A549 (cell line): Measurements from ENCODE around the gene RBM39. TPM values are rescaled to one million over a fixed set of nuclear protein-coding genes. Genes with fewer than 3 reads are reported as not detected.

ENCODE experiments used
- ATAC-seq, 2 experiments: fragments of 200-7000 bp in 1 of 2; fragments of >200 bp in 1 of 2; cut with Nextera tagmentation in 1 of 2; cut with Tn5 transposase in 1 of 2; 3 replicates each; pipeline versions ENCODE4 v1.8.0 to v1.9.1; 2018 to 2020; ENCODE audit warnings: mild to moderate bottlenecking in 1 of 2, moderate library complexity in 1 of 2
- CTCF ChIA-PET: fragments of 300-600 bp; sonication (Branson Sonifier 250); formaldehyde crosslinking; extraction: SDS; loops from one replicate; lab custom pipeline; 2021; ENCODE audit warnings: antibody characterized with exemption, inconsistent platforms; lab: Yijun Ruan, JAX
- POLR2A ChIA-PET: fragments of 350-600 bp; formaldehyde crosslinking; extraction: SDS; loops from one replicate; lab custom pipeline; 2021; ENCODE audit warnings: antibody characterized with exemption, inconsistent platforms; lab: Yijun Ruan, JAX
- DNase-seq, 2 experiments: peaks; one replicate each; pipeline versions ENCODE4 v3.0.0 to v3.0.0-alpha.2; 2011 to 2016; ENCODE audit warnings: low read depth in 1 of 2, low spot score in 1 of 2
- FAIRE-seq: peaks from 2 replicates; lab custom pipeline; 2011; peaks lifted over from hg19 to GRCh38; lab: Jason Lieb, UNC
- H3K27ac ChIP-seq, 2 experiments: fragments of >200 bp; sonication (Bioruptor Twin); formaldehyde crosslinking; 3 replicates each; pipeline ENCODE4 v1.5.1; 2016 to 2017
- H3K4me1 ChIP-seq: fragments of >200 bp; sonication (Bioruptor Twin); formaldehyde crosslinking; 3 replicates; pipeline ENCODE4 v1.6.1; 2016
- H3K4me2 ChIP-seq: fragments of >200 bp; sonication (Bioruptor Twin); formaldehyde crosslinking; 3 replicates; pipeline ENCODE4 v1.6.1; 2016
- H3K4me3 ChIP-seq: fragments of >200 bp; sonication (Bioruptor Twin); formaldehyde crosslinking; 3 replicates; pipeline ENCODE4 v1.5.1; 2016
- H3K9me3 ChIP-seq: fragments of >200 bp; sonication (Bioruptor Twin); formaldehyde crosslinking; 3 replicates; pipeline ENCODE4 v1.6.1; 2016
- BHLHE40 ChIP-seq: IDR thresholded peaks from 2 replicates; pipeline ENCODE4 v1.6.1; 2012; ENCODE audit warnings: low read depth, low read length, inconsistent platforms
- CBX2 ChIP-seq: fragments of 200-600 bp; sonication (generic); IDR thresholded peaks from 2 replicates; pipeline ENCODE4 v1.6.1; 2016; ENCODE audit warnings: low read depth, mild to moderate bottlenecking, borderline replicate concordance
- CBX8 ChIP-seq: fragments of 200-600 bp; sonication (generic); IDR thresholded peaks from 2 replicates; pipeline ENCODE4 v1.6.1; 2016
- EHF ChIP-seq: fragments of 250-450 bp; sonication (Bioruptor Pico); IDR thresholded peaks from 2 replicates; pipeline ENCODE4 v1.5.0; 2020; ENCODE audit warnings: mild to moderate bottlenecking
- EP300 ChIP-seq, 2 experiments: fragments of >200 bp; sonication (Bioruptor Twin); formaldehyde crosslinking; IDR thresholded peaks; 2 replicates in 1 of 2; 3 replicates in 1 of 2; pipeline ENCODE4 v1.6.1; 2016 to 2017
- ESRRA ChIP-seq: fragments of 150-350 bp; IDR thresholded peaks from 2 replicates; pipeline ENCODE4 v1.6.1; 2014; ENCODE audit warnings: mild to moderate bottlenecking, low read length, borderline replicate concordance
- FOSB ChIP-seq: fragments of 250-450 bp; sonication (Bioruptor Pico); IDR thresholded peaks from 2 replicates; pipeline ENCODE4 v1.5.0; 2020; ENCODE audit warnings: mild to moderate bottlenecking, moderate library complexity
- FOXS1 ChIP-seq: fragments of 250-450 bp; sonication (Bioruptor Pico); IDR thresholded peaks from 2 replicates; pipeline ENCODE4 v1.5.0; 2020; ENCODE audit warnings: mild to moderate bottlenecking, moderate library complexity
- HDAC2 ChIP-seq: fragments of 200-600 bp; sonication (generic); IDR thresholded peaks from 2 replicates; pipeline ENCODE4 v1.6.1; 2016
- HEYL ChIP-seq: fragments of 250-450 bp; sonication (Bioruptor Pico); IDR thresholded peaks from 2 replicates; pipeline ENCODE4 v1.8.0; 2021; ENCODE audit warnings: mild to moderate bottlenecking, moderate library complexity
- JUN ChIP-seq, 2 experiments: fragments of >200 bp; sonication (Bioruptor Twin); formaldehyde crosslinking; IDR thresholded peaks; 2 replicates in 1 of 2; 3 replicates in 1 of 2; pipeline ENCODE4 v1.6.1; 2016 to 2017
- KDM1A ChIP-seq: fragments of 200-600 bp; sonication (generic); IDR thresholded peaks from 2 replicates; pipeline ENCODE4 v1.6.1; 2016; ENCODE audit warnings: low read depth, mild to moderate bottlenecking
- NR3C1 ChIP-seq: fragments of >200 bp; sonication (Bioruptor Twin); formaldehyde crosslinking; IDR thresholded peaks from 3 replicates; pipeline ENCODE4 v1.6.1; 2017
- PHF8 ChIP-seq: fragments of 200-600 bp; sonication (generic); IDR thresholded peaks from 2 replicates; pipeline ENCODE4 v1.6.1; 2016; ENCODE audit warnings: low read depth, mild to moderate bottlenecking, antibody characterized with exemption, moderate library complexity, borderline replicate concordance
- POLR2AphosphoS2 ChIP-seq: conservative IDR thresholded peaks from 2 replicates; pipeline ENCODE4 v1.6.1; 2012; ENCODE audit warnings: low read length, improper control_type of control experiment, inconsistent platforms
- RNF2 ChIP-seq: fragments of 200-600 bp; sonication (generic); IDR thresholded peaks from 2 replicates; pipeline ENCODE4 v1.6.1; 2016; ENCODE audit warnings: low read depth, mild to moderate bottlenecking, antibody characterized with exemption, moderate library complexity, borderline replicate concordance
- SMC3 ChIP-seq: fragments of >200 bp; sonication (Bioruptor Twin); formaldehyde crosslinking; IDR thresholded peaks from 3 replicates; pipeline ENCODE4 v1.6.1; 2018; ENCODE audit warnings: inconsistent platforms
- TFCP2L1 ChIP-seq: fragments of 250-450 bp; sonication (Bioruptor Pico); IDR thresholded peaks from 2 replicates; pipeline ENCODE4 v1.5.0; 2021; ENCODE audit warnings: mild to moderate bottlenecking
- ZFP36 ChIP-seq: fragments of 450-650 bp; IDR thresholded peaks from 2 replicates; pipeline ENCODE4 v1.6.1; 2014; ENCODE audit warnings: borderline replicate concordance; ENCODE audit not compliant: partially characterized antibody
- WGBS: methylation state at CpG from one replicate; pipeline ENCODE4 v1.1.6; 2017; ENCODE audit errors: missing lambda C conversion rate; 5-methylcytosine and 5-hydroxymethylcytosine counted together
- polyA plus RNA-seq, 4 experiments: library from polyadenylated mRNA; depleted of rRNA in 3 of 4; stranded (reverse); fragments of >200 nt; fragmentation: RNase III in 1 of 4; extraction: RNeasy Plus Mini Kit Qiagen cat#74134 plus additional on column Dnase treatment in 1 of 4; gene quantifications; 2 replicates in 3 of 4; 3 replicates in 1 of 4; pipeline ENCODE4 v1.2.3, GENCODE V29; 2011 to 2017
- TF ChIP-seq, protein P1 (sequence below): fragments of 150-350 bp; IDR thresholded peaks from 2 replicates; pipeline ENCODE4 v1.6.1; 2014; ENCODE audit warnings: low read depth, mild to moderate bottlenecking, low read length
- TF ChIP-seq, protein P2 (sequence below): fragments of 450-650 bp; IDR thresholded peaks from 2 replicates; pipeline ENCODE4 v1.6.1; 2014; ENCODE audit warnings: antibody characterized with exemption
- TF ChIP-seq, protein P3 (sequence below): IDR thresholded peaks from 2 replicates; pipeline ENCODE4 v1.6.1; 2012
- TF ChIP-seq, protein P4 (sequence below): fragments of >200 bp; sonication (Bioruptor Twin); formaldehyde crosslinking; IDR thresholded peaks from 3 replicates; pipeline ENCODE4 v1.6.1; 2016

RBM39 gene
- polyA plus RNA-seq, 2 of the 4 experiments (the other 2 are of a cell fraction), result 127 to 212 TPM

DNA sequence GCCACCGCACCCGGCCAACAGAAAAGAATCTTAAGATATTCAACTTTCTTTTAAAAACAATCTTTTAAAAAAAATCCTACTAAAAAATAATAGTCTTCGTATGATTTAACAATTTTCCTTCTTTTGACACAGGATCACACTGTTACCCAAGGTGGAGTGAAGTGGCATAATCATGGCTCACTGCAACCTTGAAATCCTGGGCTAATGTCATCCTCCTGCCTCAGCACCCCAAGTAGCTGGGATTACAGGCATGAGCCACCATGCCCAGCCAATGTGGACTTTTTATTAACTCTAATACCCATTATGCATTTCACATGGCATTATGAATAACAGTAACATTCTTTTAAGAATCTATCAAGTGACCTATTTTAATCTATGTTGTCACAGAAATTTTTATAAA is 20.8 kb downstream of the RBM39 start:
- DNase-seq, result no peak
- TF ChIP-seq, protein P1, sequence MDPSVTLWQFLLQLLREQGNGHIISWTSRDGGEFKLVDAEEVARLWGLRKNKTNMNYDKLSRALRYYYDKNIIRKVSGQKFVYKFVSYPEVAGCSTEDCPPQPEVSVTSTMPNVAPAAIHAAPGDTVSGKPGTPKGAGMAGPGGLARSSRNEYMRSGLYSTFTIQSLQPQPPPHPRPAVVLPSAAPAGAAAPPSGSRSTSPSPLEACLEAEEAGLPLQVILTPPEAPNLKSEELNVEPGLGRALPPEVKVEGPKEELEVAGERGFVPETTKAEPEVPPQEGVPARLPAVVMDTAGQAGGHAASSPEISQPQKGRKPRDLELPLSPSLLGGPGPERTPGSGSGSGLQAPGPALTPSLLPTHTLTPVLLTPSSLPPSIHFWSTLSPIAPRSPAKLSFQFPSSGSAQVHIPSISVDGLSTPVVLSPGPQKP, result no peak
- TF ChIP-seq RNF2 (no peak), CBX8 (no peak), ZFP36 (no peak), ESRRA (no peak), POLR2AphosphoS2 (no peak), BHLHE40 (no peak), JUN (IDR thresholded peaks at IDR 0.05) (0 out of 5 replicates have a peak, but pooled peaks of 1 of the 2 experiments have one; percentile 19), HEYL (no peak), EP300 (IDR thresholded peaks at IDR 0.05) (no peak), FOSB (0 out of 2 replicates have a peak, but pooled peaks have one; percentile 23), SMC3 (no peak), PHF8 (no peak), KDM1A (no peak), TFCP2L1 (0 out of 2 replicates have a peak, but pooled peaks have one; percentile 53)
- TF ChIP-seq, protein P2, sequence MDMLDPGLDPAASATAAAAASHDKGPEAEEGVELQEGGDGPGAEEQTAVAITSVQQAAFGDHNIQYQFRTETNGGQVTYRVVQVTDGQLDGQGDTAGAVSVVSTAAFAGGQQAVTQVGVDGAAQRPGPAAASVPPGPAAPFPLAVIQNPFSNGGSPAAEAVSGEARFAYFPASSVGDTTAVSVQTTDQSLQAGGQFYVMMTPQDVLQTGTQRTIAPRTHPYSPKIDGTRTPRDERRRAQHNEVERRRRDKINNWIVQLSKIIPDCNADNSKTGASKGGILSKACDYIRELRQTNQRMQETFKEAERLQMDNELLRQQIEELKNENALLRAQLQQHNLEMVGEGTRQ, result no peak
- TF ChIP-seq, protein P3, sequence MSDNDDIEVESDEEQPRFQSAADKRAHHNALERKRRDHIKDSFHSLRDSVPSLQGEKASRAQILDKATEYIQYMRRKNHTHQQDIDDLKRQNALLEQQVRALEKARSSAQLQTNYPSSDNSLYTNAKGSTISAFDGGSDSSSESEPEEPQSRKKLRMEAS, result no peak
- TF ChIP-seq, protein P4, sequence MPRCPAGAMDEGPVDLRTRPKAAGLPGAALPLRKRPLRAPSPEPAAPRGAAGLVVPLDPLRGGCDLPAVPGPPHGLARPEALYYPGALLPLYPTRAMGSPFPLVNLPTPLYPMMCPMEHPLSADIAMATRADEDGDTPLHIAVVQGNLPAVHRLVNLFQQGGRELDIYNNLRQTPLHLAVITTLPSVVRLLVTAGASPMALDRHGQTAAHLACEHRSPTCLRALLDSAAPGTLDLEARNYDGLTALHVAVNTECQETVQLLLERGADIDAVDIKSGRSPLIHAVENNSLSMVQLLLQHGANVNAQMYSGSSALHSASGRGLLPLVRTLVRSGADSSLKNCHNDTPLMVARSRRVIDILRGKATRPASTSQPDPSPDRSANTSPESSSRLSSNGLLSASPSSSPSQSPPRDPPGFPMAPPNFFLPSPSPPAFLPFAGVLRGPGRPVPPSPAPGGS, result no peak
- no peaks in the 10 kb centered on the region for H3K4me1 ChIP-seq
- WGBS, result 92% methylated on average over 3 of the region's 3 CpGs
- POLR2A ChIA-PET, result interaction anchor here (0.6 to 1.4 kb wide), 2 partner anchors 14 to 19 kb away, joined by 3 read pairs; no protein-coding TSS in a partner anchor
- no peak for ATAC-seq
- no peak overlapping the region for H3K27ac ChIP-seq
- no peak overlapping the region for H3K4me2 ChIP-seq
- H3K4me3 ChIP-seq, result no peak overlapping the region
- CTCF ChIA-PET, result no interaction called here
- H3K9me3 ChIP-seq, result no peaks in the 10 kb centered on the region
- no peak for FAIRE-seq

DNA sequence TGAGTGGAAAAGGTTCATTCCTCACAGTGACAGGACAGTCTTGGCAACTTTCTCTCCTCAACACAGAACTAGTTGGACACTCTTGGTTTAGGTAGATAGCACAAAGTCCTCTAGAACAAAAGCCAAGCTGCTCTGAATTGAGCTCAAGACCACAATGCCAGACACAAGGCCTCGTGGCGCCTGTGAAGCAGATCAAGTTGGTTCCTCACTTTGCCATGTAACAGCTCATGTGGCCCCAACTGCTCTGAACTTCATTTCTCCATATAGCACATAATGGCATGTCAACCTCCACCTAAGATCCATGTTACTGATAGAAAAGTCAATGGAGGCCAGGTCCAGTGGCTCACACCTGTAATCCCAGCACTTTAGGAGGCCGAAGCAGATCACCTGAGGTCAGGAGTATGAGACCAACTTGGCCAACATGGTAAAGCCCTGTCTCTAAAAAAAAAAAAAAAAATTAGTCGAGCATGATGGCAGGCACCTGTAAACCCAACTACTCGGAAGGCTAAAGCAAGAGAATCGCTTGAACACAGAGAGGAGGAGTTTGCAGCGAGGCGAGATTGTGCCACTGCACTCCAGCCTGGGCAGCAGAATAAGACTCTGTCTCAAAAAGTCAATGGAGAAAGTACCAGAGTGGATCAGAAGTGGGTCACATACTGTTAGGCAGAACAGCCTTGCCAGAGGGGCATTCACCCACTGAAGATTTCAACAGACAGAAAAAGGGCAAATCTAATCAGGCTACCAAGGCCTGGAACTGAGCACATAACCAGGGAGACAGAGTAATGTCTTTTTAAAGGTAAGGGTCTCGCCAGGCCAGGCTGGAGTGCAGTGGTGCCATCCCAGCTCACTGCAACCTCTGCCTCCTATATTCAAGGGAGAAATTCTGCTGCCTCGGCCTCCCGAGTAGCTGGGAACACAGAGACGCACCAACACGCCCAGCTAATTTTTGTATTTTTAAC is 21.6 kb downstream of the RBM39 start:
- ChIA-PET POLR2A (interaction anchor here (0.6 to 2.0 kb wide), 2 partner anchors 12 to 18 kb away, joined by 3 to 6 read pairs; no protein-coding TSS in a partner anchor), CTCF (interaction anchor here (0.6 to 2.4 kb wide), 4 partner anchors 8 to 209 kb away, joined by 3 to 8 read pairs (median 4); no protein-coding TSS in a partner anchor)
- H3K27ac ChIP-seq, result no peak overlapping the region
- no peak for FAIRE-seq
- ATAC-seq, result peak in 1 of 2 experiments; percentile 3; a peak in 1 of 6 replicates
- no peak overlapping the region for H3K4me2 ChIP-seq
- WGBS, result 96% methylated on average over 13 of the region's 13 CpGs
- no peaks in the 10 kb centered on the region for H3K4me1 ChIP-seq
- no peak overlapping the region for H3K4me3 ChIP-seq
- no peaks in the 10 kb centered on the region for H3K9me3 ChIP-seq
- TF ChIP-seq, protein P4, result 0 out of 3 replicates have a peak, but pooled peaks have one; percentile 8
- TF ChIP-seq TFCP2L1 (peak; percentile 66; the same call in 1 of the 2 replicates), EHF (CRISPR knock-in tag) (no peak), ESRRA (no peak), NR3C1 (no peak), HDAC2 (no peak), FOXS1 (CRISPR knock-in tag) (no peak), RNF2 (no peak), CBX2 (no peak), SMC3 (no peak)
- DNase-seq, result no peak
